GM19452 (cell line): Measurements from ENCODE around the gene ABHD8.

Source experiments
- ATAC-seq: cut with Tn5 transposase; IDR thresholded peaks from one replicate; pipeline ENCODE4 v1.9.1; 2021; ENCODE audit not compliant: unreplicated experiment

Gene ABHD8

GRCh38 chr19:17268754-17269153 lies 34.5 kb downstream of the ABHD8 start:
- ATAC-seq = no peak

- peak; percentile 84 for ATAC-seq
These were observed 36.0 kb downstream of the ABHD8 start, which contains the start of gene BABAM1 for GRCh38 chr19:17266975-17267788. BABAM1 (plus strand) TSS chr19:17267443; CDS start chr19:17268807, 1,364 bp downstream.

- ATAC-seq = peak; percentile 11
These were observed 36.6 kb downstream of the ABHD8 start for GRCh38 chr19:17266589-17266974.

GRCh38 chr19:17266026-17266425 lies 37.2 kb downstream of the ABHD8 start:
- ATAC-seq = no peak

- ATAC-seq = no peak
These were observed 38.6 kb downstream of the ABHD8 start, which contains the start of gene USHBP1 for GRCh38 chr19:17264641-17264979. USHBP1 (minus strand) TSS chr19:17264745; CDS start chr19:17264299, 446 bp downstream.

GRCh38 chr19:17263712-17264640 lies 39.2 kb downstream of the ABHD8 start:
- ATAC-seq = no peak

- ATAC-seq = no peak
These were observed 40.7 kb downstream of the ABHD8 start for GRCh38 chr19:17262557-17262956.

- peak; percentile 66 for ATAC-seq
These were observed 42.3 kb downstream of the ABHD8 start for GRCh38 chr19:17260842-17261325.

GRCh38 chr19:17259934-17260333 lies 43.3 kb downstream of the ABHD8 start:
- no peak for ATAC-seq

- no peak for ATAC-seq
These were observed 44.0 kb downstream of the ABHD8 start for GRCh38 chr19:17259118-17259780.

GRCh38 chr19:17256130-17256529 lies 47.1 kb downstream of the ABHD8 start:
- ATAC-seq = no peak

- no peak for ATAC-seq
These were observed 48.0 kb downstream of the ABHD8 start for GRCh38 chr19:17255150-17255621.

GRCh38 chr19:17254636-17255035 lies 48.6 kb downstream of the ABHD8 start:
- no peak for ATAC-seq

- ATAC-seq = no peak
These were observed 53.2 kb downstream of the ABHD8 start for GRCh38 chr19:17249887-17250548.

- ATAC-seq = no peak
These were observed 55.0 kb downstream of the ABHD8 start for GRCh38 chr19:17248011-17248776.

- no peak for ATAC-seq
These were observed 56.4 kb downstream of the ABHD8 start for GRCh38 chr19:17246681-17247425.

- peak; percentile 27 for ATAC-seq
These were observed 57.7 kb downstream of the ABHD8 start, which contains the start of gene NR2F6 for GRCh38 chr19:17245535-17245984. NR2F6 (minus strand) TSS chr19:17245919; CDS start chr19:17245220, 699 bp downstream.

GRCh38 chr19:17244618-17245534 lies 58.3 kb downstream of the ABHD8 start:
- peak; percentile 22 for ATAC-seq
